OCI-LY3 (cell line): ENCODE results near the gene ZCCHC14.

Experiments used
- CTCF ChIP-seq: fragments of 200-600, 300-600 bp; sonication (generic); IDR thresholded peaks from 2 replicates; pipeline ENCODE4 v1.5.1; 2014; ENCODE audit warnings: antibody characterized with exemption, low read length, low read depth
- EZH2phosphoT487 ChIP-seq: fragments of 200-600 bp; shearing (Covaris generic); IDR thresholded peaks from 2 replicates; pipeline ENCODE4 v1.6.1; 2018; ENCODE audit warnings: antibody characterized with exemption, mixed run types, low read depth

DNA sequence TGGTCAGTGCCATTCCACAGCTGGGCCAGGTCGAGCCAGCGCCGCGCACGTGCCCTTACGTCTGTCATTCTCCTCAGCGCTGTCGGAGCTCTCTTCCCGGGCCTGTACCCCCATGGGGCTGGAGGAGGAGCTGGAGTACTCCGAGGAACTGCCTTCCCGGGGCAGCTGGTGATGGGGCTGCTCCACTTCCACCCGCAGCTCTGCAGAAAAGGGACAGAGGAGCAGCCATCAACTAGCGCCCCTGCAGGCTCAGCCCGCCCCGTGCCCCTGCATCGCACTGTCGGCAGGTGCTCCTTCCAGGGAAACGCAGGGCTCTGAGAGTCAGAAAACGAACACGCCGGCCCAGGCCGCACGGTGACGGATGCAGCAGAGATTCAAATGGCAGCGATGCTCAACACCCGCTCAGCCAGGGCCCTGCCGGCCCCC, 79.8 kb downstream of the ZCCHC14 start:
- TF ChIP-seq CTCF (no peak), EZH2phosphoT487 (no peak)
